Left renal pelvis (tissue), 4 donors: ENCODE measurements around the gene RAB5B. TPM values are rescaled to one million over a fixed set of nuclear protein-coding genes. Genes with fewer than 3 reads are reported as not detected.
"Not testable (repeated sequence)": the region's sequence is repeated elsewhere in the genome, so short reads cannot be mapped to it uniquely, and the experiment has no call there.

Experiments used
- DNase-seq, 4 donors: peaks; one replicate each; pipeline ENCODE4 v3.0.0-alpha.2; 2013; ENCODE audit warnings: low read depth in 4 of 4, low spot score in 3 of 4
- polyA plus RNA-seq, 4 donors: library from polyadenylated mRNA; unstranded; fragments of 120-200 nt; gene quantifications; one replicate each; pipeline ENCODE4 v1.2.1, GENCODE V29; 2013; ENCODE audit not compliant: insufficient read length in 4 of 4

The RAB5B gene
- polyA plus RNA-seq, 4 donors = 140 to 172 (median 166) TPM

GRCh38 chr12:56011509-56012090 is 37.7 kb downstream of the RAB5B start:
- DNase-seq = no peak

- DNase-seq = no peak
These were observed 39.6 kb downstream of the RAB5B start for GRCh38 chr12:56013482-56013881.

GRCh38 chr12:56014205-56014604 is 40.3 kb downstream of the RAB5B start:
- DNase-seq = no peak

- no peak for DNase-seq
These were observed 43.3 kb downstream of the RAB5B start for GRCh38 chr12:56017181-56017580.

GRCh38 chr12:56018356-56018755 is 44.5 kb downstream of the RAB5B start:
- no peak for DNase-seq

GRCh38 chr12:56020423-56021184 is 46.7 kb downstream of the RAB5B start, which contains the start of gene IKZF4:
Gene IKZF4 (plus strand): TSS chr12:56021043. CDS start chr12:56021494, 451 bp downstream.
- no peak for DNase-seq

GRCh38 chr12:56021889-56022497 is 48.1 kb downstream of the RAB5B start:
- no peak for DNase-seq

GRCh38 chr12:56028511-56029165 is 54.8 kb downstream of the RAB5B start:
- DNase-seq = no peak

GRCh38 chr12:56029166-56029519 is 55.3 kb downstream of the RAB5B start:
- no peak for DNase-seq

- no peak for DNase-seq
These were observed 55.9 kb downstream of the RAB5B start for GRCh38 chr12:56029666-56030293.

- DNase-seq = no peak
These were observed 58.1 kb downstream of the RAB5B start for GRCh38 chr12:56031987-56032386.

GRCh38 chr12:56034586-56035332 is 60.9 kb downstream of the RAB5B start:
- DNase-seq = no peak

GRCh38 chr12:56037161-56037560 is 63.3 kb downstream of the RAB5B start:
- no peak for DNase-seq

GRCh38 chr12:56038022-56038655 is 64.3 kb downstream of the RAB5B start:
- DNase-seq = no peak

GRCh38 chr12:56040151-56040550 is 66.3 kb downstream of the RAB5B start:
- no peak for DNase-seq

GRCh38 chr12:56040963-56041551 is 67.2 kb downstream of the RAB5B start:
- no peak for DNase-seq

GRCh38 chr12:56041552-56042429 is 67.9 kb downstream of the RAB5B start, which contains the start of gene RPS26:
Gene RPS26 (plus strand): TSS chr12:56041918. CDS start chr12:56042167, 249 bp downstream.
- DNase-seq = peak; percentile 98 to 99 (median 99)

- not testable (repeated sequence) for DNase-seq
These were observed 68.5 kb downstream of the RAB5B start for GRCh38 chr12:56042430-56042813.
